ENCODE data around the gene PSD2. TPM values are rescaled to one million over a fixed set of nuclear protein-coding genes. Genes with fewer than 3 reads are reported as not detected.

Gene PSD2
- total and polyA plus RNA-seq, 2 donors from 2014 or later, result 0.09 to 0.13 TPM

DNA sequence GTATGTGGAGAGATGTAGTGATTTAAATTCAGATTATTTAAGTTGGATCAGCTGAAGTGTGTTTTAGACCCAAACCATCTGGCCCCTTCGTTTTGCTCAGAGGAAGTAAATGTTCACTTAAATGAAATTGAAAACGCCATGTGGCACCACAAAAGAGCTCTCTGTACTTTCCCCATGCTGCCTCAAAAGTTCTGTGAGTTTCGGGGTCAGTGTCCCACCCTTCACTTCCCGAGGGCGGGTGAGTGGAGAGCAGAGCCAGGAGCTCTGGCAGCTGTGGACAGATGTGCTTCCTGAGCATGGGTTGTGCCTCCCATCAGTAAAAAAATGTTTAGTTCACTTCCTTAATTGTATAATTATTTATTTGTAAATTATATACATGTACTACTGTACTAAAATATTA lies 48.4 kb downstream of the PSD2 start:
- DNase-seq (peak in 1 of 5 donors; percentile 10), FAIRE-seq (no peak)
- intact Hi-C loops (cut with DNase I), result no loop called here
- H3K9me3 ChIP-seq (ENCODE audit: control insufficient read depth in 2 of 3, insufficient read depth in 1 of 3, low read length in 3 of 3), result no peaks in the 10 kb centered on the region
- no peaks in the 10 kb centered on the region for H3K27me3 ChIP-seq (ENCODE audit: control insufficient read depth, insufficient read depth, low read length)
- no peak overlapping the region for H3K4me3 ChIP-seq (ENCODE audit: low read length in 3 of 3)
- peaks cover 0 to 7% (median 0%) of the 10 kb centered on the region in 3 donors for H3K4me1 ChIP-seq (ENCODE audit: control insufficient read depth in 2 of 3, insufficient read depth in 2 of 3, low read depth in 1 of 3, low read length in 3 of 3)
- no peak overlapping the region for H3K9ac ChIP-seq (ENCODE audit: low read length in 3 of 3)
- TF ChIP-seq CTCF (IDR thresholded peaks at IDR 0.05; ENCODE audit: borderline replicate concordance, extremely low read depth, insufficient read depth), result no peak
- no peaks in the 10 kb centered on the region for H3K36me3 ChIP-seq (ENCODE audit: control insufficient read depth in 2 of 3, insufficient read depth in 3 of 3, low read length in 3 of 3)
- no peak overlapping the region for H3K27ac ChIP-seq (ENCODE audit: low read depth in 2 of 2, low read length in 2 of 2)

DNA sequence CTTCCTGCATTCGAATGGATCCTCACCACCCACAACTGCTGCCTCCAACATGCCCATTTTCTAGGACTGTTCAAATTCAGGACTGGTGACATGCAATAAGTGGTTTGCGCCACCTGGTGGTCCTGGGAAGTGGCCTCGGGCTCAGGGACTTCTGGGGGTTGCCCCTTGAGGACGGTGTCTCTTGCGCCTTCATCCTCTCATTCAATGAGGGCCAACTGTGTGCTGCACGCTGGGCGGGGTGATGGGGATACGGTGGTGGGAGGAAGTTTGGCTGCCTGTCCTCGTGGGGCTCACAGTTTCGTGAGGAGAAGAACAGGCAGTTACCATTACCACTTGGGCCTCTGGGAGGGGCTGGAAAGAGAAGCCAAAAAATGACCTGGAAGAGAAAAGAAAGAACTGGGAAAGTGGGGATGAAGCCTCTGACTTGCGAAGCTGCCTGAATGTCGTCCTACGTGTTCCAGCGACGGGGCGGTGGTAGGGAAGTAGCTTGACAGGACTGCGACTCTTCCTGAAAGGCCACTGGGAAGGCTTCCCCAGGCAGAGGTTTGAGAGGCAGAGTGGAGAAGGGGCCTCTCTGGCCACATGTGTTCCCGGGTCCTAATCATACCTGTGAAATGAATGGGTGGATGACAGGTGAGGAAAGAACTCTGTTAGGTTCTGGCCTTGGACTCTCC lies 49.0 kb downstream of the PSD2 start:
- Histone ChIP-seq H3K9ac (ENCODE audit: low read length in 3 of 3) (no peak overlapping the region), H3K9me3 (ENCODE audit: control insufficient read depth in 2 of 3, insufficient read depth in 1 of 3, low read length in 3 of 3) (no peaks in the 10 kb centered on the region), H3K27me3 (ENCODE audit: control insufficient read depth, insufficient read depth, low read length) (no peaks in the 10 kb centered on the region), H3K36me3 (ENCODE audit: control insufficient read depth in 2 of 3, insufficient read depth in 3 of 3, low read length in 3 of 3) (no peaks in the 10 kb centered on the region), H3K27ac (ENCODE audit: low read depth in 2 of 2, low read length in 2 of 2) (no peak overlapping the region), H3K4me1 (ENCODE audit: control insufficient read depth in 2 of 3, insufficient read depth in 2 of 3, low read depth in 1 of 3, low read length in 3 of 3) (peaks cover 0 to 7% (median 0%) of the 10 kb centered on the region in 3 donors), H3K4me3 (ENCODE audit: low read length in 3 of 3) (no peak overlapping the region)
- intact Hi-C loops (cut with DNase I), result no loop called here
- DNase-seq (peak; percentile 69 to 86 (median 77)), FAIRE-seq (no peak)
- peak; percentile 63 for TF ChIP-seq CTCF (IDR thresholded peaks at IDR 0.05; ENCODE audit: borderline replicate concordance, extremely low read depth, insufficient read depth)

GRCh38 chr5:139845846-139846681 lies 50.5 kb downstream of the PSD2 start:
- intact Hi-C loops (cut with DNase I), result no loop called here

More at GRCh38 chr5:139845846-139846681, 50.5 kb downstream of the PSD2 start:
- peak in 2 of 5 donors; percentile 14 to 60 for DNase-seq
- Histone ChIP-seq H3K27ac (ENCODE audit: low read depth in 2 of 2, low read length in 2 of 2) (no peak overlapping the region), H3K27me3 (ENCODE audit: control insufficient read depth, insufficient read depth, low read length) (no peaks in the 10 kb centered on the region), H3K4me3 (ENCODE audit: low read length in 3 of 3) (no peak overlapping the region), H3K9me3 (ENCODE audit: control insufficient read depth in 2 of 3, insufficient read depth in 1 of 3, low read length in 3 of 3) (no peaks in the 10 kb centered on the region), H3K4me1 (ENCODE audit: control insufficient read depth in 2 of 3, insufficient read depth in 2 of 3, low read depth in 1 of 3, low read length in 3 of 3) (peaks cover 0 to 7% (median 0%) of the 10 kb centered on the region in 3 donors), H3K9ac (ENCODE audit: low read length in 3 of 3) (no peak overlapping the region), H3K36me3 (ENCODE audit: control insufficient read depth in 2 of 3, insufficient read depth in 3 of 3, low read length in 3 of 3) (no peaks in the 10 kb centered on the region)
- FAIRE-seq, result no peak
- no peak for TF ChIP-seq CTCF (IDR thresholded peaks at IDR 0.05; ENCODE audit: borderline replicate concordance, extremely low read depth, insufficient read depth)

Measured in kidney (tissue), 14 donors.